Myocyte (in vitro differentiated cells): ENCODE measurements around the gene PHF14. TPM values are rescaled to one million over a fixed set of nuclear protein-coding genes. Genes with fewer than 3 reads are reported as not detected.

Experiments used
- DNase-seq: peaks from one replicate; pipeline ENCODE4 v3.0.0-alpha.2; 2012; ENCODE audit warnings: low read depth
- total RNA-seq: library from RNA; depleted of rRNA; stranded (reverse); fragments of >200 nt; gene quantifications from 2 replicates; pipeline ENCODE4 v1.2.3, GENCODE V29; 2014

PHF14 gene
- total RNA-seq, 1 donor from 2014 or later, result 38.6 TPM

DNA sequence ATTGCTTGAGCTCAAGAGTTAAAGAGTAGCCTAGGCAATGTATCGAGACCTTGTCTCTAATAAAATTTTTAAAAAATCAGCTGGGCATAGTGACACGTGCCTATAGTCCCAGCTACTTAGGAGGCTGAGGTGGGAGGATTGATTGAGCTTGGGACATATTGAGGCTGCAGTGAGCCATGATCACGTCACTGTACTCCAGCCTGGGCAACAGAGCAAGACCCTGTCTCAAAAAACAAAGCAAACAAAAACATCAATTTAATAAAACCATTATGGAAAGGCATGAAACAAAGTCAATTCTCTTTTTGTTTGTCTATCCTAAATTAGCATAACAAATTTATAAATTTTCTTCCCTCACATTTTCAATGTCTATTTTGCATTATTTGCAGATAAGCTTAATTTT lies 108.4 kb downstream of the PHF14 start:
- no peak for DNase-seq

DNA sequence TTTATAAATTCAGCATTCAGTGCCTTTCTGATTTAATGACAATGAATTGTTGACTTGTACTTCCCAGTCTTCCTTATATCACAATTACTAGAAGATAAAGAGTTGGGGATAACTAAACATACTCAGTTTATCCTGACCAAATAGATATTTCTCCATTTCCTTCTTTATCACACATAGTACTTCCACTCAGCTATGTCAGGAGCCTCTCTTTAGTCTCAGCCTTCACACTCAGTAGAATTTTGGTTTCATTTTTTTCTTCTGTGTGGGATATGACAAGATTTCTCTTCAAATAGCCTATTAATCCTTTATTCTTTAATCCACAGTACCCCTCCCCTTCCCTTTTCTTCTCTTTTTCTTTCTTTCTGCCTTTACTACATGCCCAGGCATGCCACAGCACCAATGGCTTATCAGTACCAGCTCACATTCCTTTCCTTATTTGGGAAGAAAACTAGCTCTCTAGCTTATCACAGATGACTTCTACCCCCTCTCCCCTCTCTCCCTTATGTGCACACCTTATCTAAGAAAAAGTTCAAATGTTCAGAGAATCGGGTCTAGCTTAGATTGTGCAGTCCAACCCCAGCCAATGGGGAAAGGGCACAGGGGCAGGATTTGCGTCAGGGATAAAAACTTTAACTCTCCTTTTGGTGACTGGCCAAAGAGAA lies 109.0 kb downstream of the PHF14 start:
- DNase-seq, result peak; percentile 22

DNA sequence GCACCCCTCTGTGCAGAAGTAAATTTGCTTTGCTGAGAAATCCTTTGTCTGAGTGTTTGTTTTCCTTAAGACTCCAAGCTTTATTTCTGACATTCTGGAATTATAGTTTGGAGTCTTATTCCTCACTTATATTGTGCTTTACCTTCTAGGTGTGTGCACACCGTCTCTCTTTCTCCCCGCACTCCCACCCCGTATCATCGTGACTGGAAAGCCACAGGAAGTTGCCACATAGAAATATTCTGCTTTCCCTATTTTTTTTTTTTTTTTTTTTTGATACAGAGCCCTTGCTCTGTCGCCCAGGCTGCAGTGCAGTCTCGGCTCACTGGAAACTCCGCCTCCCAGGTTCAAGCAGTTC lies 109.5 kb downstream of the PHF14 start:
- no peak for DNase-seq

DNA sequence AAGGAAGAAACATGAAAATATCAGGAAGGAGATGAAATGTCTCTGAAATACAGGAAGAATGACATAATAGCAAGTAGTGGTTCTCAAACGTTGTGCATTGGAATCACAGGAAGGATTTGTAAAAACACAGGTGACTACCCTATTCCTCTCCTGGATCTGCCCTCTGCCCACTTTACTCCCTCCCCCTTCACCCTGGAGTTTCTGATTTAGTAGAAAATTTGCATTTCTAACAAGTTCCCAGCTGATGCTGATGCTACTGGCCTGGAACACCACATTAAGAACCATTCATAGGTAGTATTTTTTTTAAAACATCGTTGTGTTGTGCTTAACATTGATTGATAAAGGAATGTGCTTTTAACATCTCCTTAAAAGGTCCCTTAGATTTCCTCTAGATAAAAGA lies 130.9 kb downstream of the PHF14 start:
- DNase-seq, result no peak

DNA sequence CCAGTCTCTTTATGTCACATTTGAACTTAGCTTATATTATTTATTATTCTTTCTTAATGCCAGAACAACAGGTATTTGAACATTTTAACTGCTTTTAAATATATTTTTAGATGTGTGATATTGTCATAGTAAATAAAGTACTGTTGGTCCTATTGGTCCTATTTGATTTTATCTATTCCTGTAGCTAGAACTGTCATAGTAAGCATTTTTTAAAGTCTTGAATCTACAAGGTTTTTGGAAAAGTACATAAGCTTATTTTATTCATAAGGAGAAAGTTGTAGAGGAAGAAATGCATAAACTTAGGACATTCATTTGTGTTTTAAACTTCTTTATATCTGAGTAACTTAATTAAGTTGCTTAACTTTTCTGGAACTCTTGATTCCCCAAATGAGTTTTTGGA lies 136.0 kb downstream of the PHF14 start:
- no peak for DNase-seq

DNA sequence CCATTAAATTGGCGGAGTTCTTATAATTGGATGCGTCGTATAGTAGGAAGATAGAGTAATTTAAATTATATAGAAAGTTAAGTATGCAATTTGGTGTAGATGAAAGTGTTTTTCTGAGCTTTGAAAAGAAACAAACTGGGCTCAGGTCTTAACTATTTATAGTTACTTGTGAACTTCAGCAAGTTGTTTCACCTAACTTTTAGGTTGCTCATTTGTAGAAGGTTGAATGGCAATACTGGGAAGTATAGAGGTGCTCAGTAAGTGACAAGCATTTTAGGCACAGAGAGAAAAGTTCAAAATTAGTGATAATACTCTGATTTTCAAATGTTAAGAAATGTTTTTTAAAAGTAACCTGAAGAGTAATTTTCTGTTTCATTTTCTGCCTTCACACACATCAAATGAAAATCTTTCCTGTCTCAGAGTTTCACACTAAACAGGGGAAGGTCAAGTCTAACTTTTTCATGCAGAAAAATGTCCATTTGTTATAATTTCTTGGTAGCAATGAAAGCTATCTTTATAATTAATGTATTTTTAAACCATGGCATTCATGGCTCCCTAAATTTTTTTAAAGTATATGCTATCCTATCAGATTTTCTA lies 146.5 kb downstream of the PHF14 start:
- no peak for DNase-seq

DNA sequence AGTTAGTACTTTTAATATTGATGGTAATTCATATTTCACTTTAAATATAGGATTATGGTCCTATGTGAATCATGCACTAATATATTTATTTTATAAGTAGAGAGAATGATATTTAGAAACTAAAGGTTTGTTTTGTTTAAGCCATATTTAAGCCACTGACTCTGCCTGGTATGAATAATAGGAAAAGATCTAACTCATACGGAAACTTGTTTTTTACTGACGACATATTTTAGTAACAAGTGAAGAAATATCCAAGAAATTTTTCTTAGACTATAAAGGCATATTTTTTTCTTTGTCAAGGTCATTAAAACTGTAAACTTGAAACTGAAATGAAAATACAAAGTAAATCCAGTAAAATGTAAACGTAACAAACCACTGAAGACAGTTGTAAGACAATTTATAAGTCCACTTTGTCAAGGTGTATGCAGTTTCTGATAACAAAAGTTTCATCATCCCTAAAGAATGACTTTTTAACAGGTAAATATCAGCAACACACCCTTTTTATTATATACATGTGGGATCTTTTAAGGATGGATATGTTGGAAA lies 147.1 kb downstream of the PHF14 start:
- DNase-seq, result no peak

DNA sequence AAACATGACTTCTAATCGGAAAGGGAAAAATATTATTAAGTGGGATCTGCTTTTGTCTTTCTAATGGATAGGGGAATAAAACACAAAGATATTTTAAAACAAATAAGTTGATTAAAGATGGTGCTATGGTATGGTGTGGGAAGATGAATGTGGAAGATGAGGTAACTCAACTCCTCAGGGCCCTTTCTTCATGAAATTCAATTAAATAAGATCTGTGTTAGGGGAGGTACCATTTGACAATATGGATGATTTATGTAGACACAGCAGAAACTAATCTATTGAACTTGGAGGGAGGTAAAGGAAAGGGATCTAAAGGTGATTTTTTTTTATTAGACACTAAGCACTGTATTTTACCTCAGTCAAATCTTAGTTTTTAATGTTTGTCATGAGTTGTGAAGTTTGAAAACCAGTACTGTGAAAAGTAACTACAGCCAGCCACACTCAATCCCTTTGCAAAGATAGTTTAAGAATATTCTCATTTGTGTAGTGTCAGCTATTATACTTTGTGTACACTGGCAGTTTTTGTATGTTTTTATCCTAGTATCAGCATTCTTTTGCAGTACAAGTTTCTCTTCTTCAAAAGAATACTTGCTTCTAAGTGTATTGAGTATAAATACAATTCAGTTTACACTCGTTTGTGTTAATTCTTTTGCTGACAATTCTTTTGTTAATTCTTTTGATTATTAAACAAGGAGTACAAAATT lies 151.3 kb downstream of the PHF14 start:
- no peak for DNase-seq

DNA sequence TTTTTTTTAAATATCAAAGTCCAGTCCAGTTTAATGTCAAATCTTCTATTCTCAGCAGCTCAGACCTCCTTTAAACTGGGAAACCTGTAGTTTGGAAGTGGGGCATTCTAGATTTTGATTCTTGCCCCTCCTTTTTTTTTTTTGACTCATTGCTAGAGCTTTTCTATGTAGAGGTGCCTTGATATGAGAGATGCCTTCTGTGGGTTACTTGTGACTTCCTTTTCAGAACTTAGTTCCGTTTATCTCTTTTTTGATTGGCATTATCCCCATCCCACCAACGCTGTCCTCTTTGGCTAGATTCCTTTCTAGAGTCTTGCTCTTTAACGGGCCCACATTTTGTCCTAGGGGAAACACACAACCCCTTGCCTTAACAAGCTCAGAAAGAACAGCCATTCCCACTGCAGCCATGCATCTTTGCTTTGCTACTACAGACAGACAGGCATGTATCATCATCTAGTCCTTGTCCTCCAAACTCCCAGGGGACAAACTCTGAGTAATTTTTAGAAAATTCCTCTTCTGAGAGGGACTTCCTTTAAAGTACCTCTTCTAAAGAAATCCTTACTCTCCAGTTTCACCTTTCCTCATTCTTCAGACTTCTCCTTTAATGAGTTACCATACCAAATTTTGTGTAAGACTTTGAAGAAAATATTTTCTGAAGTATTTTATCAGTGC lies 153.6 kb downstream of the PHF14 start:
- DNase-seq, result peak; percentile 11

DNA sequence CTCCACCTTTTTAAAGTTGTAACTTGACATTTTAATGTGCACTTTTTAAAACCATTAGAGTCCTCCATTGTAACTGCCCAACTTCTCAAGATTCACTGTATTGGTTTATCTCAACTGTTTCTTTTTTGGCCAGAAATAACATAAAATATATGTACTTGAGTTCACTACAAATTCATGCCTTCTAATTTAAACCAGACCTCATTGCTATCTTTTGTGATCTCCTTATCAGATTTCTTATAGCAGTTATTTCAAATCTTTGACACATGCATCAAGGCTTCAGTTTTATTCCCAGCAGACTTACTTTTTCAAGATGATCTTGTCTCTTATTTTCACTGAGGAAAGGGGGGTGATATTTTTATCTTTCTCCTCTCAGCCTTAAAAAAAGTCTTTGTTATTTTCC lies 154.3 kb downstream of the PHF14 start:
- DNase-seq, result no peak

DNA sequence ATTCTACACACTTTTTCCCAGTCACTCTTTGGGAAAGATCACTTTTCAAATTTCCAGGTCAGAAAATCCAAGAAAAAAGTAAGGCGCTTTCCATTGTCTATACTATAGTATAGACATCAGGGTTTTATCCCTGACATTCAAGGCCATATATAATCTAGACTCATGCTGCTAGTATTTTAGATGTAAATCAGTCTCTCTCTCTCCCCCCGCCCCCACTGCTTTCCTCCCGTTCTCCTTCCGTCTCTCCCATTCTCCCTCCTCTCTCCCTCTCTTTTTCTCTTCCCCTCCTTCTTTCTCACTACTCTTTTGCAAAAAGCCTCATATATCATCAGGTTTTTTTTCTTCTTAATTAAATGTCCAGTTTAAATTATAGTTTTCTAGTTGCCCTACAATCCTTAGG lies 154.8 kb downstream of the PHF14 start:
- no peak for DNase-seq

DNA sequence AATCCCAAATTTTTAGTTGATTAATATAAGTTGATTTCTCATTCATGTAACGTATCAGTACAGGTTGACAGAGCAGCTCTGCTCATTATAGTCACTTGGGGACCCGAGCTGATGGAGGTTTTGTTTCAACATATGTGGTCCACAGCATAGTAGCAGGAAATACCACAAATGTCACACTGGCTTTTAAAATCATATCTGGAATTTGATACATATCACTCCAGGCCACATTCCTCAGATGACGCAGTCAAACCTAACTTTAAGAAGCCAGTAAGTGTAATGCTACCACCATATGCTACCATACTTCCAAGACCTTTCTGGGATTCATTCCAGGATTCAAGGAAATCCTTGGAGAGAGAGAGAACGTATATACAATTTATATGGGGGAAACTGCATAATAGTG lies 156.3 kb downstream of the PHF14 start:
- DNase-seq, result peak; percentile 2

DNA sequence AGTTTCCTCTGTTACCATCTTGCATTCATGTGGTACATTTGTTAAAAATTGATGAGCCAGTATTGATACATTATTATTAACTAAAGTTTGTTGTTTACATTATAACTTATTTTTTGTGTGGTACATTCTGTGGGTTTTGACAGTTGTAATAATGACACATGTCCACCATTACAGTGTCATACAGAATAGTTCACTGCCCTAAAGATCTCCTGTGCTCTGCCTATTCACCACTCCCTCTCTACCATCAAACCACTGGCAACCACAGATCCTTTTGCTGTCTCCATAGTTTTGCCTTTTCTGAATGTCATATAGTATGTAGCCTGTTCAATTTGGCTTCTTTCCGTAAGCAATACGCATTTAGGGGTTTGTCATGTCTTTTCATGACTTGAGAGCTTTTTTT lies 156.9 kb downstream of the PHF14 start:
- DNase-seq, result no peak

DNA sequence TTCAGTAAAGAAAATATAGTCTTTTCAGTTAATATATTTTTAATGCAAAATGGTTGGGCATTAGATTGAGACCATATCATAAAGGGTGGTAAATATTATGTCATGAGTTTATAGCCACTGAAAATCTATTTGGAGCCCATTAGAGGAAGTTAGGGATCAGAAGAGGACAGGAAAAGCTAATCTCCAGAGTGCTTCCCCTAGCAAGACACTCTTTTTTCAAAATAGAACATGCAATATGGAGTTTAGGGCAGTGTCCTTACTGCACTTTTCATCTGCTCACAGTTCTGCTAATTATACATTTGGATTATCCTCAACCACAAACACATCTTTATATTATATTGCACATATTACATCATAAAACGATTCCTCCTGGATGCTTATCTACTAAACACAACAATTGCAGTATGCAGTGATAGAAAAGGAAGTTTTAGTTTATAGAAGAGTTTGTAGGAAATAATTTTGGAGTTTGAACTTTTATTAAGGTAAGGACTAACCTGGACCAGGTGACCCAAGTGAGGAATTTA lies 159.8 kb downstream of the PHF14 start:
- DNase-seq, result no peak

DNA sequence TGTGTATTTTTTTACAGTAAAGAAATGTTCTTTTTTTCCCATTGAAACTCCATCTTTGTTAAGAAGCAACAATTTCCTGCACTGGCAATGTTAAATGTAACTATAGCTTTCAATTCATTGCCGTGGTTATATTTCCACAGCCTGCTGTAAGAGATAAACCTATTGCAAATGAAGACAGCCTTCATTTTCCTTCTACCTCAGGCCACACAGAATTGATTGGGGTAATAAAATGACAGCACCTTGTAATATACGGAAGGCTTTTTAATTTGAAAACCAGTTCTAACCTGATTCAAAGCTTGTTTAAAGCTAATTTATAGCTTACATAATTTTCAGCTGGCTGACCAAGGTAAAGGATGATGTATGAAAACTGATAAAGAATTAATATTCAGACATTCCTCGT lies 161.9 kb downstream of the PHF14 start:
- no peak for DNase-seq

DNA sequence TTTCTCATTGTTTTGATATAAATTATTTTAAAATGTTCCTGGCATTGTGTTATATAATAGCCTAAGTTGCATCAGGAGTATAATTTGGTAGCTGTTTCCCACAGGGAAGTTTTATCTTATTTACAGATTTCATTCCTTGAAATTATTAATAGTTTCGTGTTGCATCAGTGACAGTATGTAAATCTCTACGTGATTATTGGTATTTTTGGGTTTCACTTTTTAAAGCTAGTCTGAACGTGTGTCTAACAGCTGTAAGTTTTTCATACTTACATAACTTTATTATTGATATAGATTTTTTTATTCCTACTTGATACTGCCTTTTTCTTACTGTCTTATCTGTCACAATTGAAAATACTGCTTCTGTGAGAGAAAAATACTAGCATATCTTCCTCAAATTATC lies 167.9 kb downstream of the PHF14 start:
- DNase-seq, result no peak

DNA sequence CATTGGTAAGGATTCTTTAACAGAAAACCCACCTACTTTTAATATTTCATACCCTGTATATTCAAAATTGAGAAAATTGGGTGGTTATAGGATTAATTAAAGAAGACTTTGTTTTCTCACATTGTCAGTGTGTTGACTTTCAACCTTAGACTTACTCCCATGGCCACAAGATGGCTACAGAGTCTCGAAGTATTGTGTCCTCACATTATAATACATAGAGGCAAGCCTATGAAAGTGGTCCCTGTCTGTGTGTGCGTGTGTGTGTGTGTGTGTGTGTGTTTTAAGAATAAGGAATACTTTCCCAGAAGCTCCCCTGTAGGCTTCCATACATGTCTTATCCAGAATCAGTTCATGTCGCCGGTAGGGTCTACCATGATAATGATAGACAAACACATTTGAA lies 180.0 kb downstream of the PHF14 start:
- DNase-seq, result no peak

DNA sequence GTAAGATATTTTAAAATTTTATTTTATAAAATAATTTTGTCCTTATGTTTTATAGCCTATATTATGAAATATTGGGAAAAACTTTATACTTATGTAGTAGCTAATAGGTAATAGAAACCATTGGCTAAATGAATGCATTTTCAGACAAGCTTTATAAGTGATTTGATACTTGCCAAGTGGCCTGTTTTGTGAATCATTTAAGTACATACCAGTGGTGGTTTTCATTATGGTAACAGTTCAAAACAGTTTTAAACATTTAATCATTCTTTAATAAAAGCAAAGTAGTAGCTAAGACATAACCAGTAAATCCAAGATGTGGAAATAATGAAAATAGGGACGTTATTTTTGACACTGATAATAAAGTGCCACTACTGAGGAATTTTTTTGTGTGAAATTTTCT lies 182.2 kb downstream of the PHF14 start:
- DNase-seq, result peak; percentile 10

DNA sequence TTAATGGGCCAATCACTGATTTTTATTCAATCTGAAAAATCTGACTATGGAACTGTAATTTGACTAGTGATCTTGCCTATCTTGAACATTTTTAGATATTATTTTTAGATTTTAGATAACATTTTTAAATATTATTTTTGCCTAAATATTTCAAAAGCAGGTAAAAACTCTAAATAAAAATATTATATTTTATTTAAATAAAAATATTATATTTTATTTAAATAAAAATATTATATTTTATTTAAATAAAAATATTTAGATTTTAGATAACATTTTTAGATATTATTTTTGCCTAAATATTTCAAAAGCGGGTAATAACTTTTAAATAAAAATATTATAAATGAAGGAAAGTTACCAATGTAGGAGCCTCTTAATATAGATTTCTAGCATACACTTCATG lies 187.8 kb downstream of the PHF14 start:
- DNase-seq, result no peak

DNA sequence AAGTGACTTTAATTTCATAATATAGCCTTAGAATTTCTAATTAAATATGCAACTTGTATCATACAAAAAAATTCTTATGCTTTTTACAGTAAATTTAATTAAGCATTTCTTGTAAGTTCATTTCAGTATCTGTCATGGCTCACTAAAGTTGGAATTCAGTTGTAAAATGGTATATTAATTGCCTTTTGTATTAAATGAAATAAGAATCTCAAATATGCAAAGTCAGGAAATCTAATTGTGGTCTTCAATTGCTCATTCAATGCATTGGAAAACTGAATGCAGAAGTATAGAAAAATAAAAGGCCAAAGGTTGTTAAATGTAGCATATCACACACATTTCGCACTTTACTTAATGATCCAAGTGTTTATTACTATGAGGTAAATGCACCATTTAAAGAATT lies 189.5 kb downstream of the PHF14 start:
- no peak for DNase-seq

DNA sequence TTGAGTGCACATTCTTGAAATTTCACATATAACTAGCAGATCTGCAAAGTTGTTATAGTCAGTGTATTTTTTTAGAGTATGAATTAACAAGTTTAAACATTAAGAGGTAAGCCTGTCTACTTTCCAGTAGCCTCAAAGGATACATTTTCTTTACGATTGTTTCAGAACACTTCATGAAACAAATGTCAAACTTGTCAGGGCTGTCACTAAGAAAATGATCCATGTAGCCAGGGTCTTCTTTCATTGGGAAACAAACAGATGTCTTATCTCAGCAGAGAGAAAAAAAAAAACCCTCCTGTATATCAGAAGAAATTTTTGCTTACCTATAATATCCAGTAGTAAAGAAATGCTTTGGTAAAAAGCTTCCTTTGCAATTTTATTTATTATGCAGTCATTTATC lies 192.4 kb downstream of the PHF14 start:
- DNase-seq, result no peak

DNA sequence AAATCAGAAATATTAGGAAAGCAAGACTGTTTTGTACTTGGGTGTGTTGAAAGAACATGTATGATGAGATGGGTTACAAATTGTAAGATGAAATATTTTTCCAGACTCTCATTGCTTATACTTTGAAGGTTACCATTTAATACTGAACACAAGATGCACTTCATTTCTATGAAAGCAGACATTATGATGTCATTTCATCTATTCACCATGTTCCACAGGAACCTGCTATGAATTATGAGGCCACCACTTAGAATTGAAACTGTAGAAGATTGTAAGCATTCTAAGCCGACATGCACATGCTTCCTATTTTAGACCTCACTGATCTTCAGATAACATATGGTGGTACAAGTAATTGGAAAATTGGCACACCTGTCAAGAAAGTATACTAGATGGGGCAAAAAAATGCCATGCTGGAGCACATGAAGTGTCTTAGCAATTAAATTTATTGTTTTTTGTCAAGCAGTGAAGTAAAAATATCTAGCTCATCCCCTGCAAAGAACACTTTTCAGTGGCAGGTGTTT lies 195.0 kb downstream of the PHF14 start:
- no peak for DNase-seq
